ENCODE data around the gene CABP4. TPM values are rescaled to one million over a fixed set of nuclear protein-coding genes. Genes with fewer than 3 reads are reported as not detected.

CABP4 gene
- total RNA-seq, 1 experiment from 2014 or later = not detected

- no peak for TF ChIP-seq AFF4 (CRISPR knock-in tag; IDR thresholded peaks at IDR 0.05; ENCODE audit: borderline replicate concordance)
- TF ChIP-seq SP1 (CRISPR knock-in tag; conservative IDR thresholded peaks at IDR 0.05) = no peak
- TF ChIP-seq AR (CRISPR knock-in tag; IDR thresholded peaks at IDR 0.05) = no peak
Measured at GRCh38 chr11:67405688-67406339, 49.3 kb upstream of the CABP4 start (continued).

- no peak overlapping the region for H3K27ac Mint-ChIP-seq
Measured at GRCh38 chr11:67406420-67406968, 48.7 kb upstream of the CABP4 start.

GRCh38 chr11:67406969-67407687 is 48.0 kb upstream of the CABP4 start:
- Mint-ChIP-seq H3K36me3 (no peaks in the 10 kb centered on the region), H3K27ac (no peak overlapping the region), H3K9me3 (no peaks in the 10 kb centered on the region), H3K27me3 (ENCODE audit: low read depth) (peaks cover 8% of the 10 kb centered on the region), H3K4me1 (peaks cover 18% of the 10 kb centered on the region), H3K4me3 (no peak overlapping the region)
- CTCF ChIA-PET = interaction anchor here (0.8 to 1.4 kb wide), 6 partner anchors 11 to 63 kb away, joined by 3 to 7 read pairs (median 3); no protein-coding TSS in a partner anchor
- no peak for DNase-seq (ENCODE audit: low spot score)
- POLR2A ChIA-PET = interaction anchor here (1.3 to 1.5 kb wide), 2 partner anchors 11 to 13 kb away, joined by 3 to 7 read pairs; no protein-coding TSS in a partner anchor
- no peak for ATAC-seq
- no peak for TF ChIP-seq NFE2L1 (CRISPR knock-in tag; IDR thresholded peaks at IDR 0.05)
- no peak for TF ChIP-seq NFYB (CRISPR knock-in tag; conservative IDR thresholded peaks at IDR 0.05; ENCODE audit: low read depth)
- TF ChIP-seq JUN (CRISPR knock-in tag; IDR thresholded peaks at IDR 0.05) = no peak
- no peak for TF ChIP-seq GRHL2 (CRISPR knock-in tag; IDR thresholded peaks at IDR 0.05; ENCODE audit: insufficient replicate concordance, severe bottlenecking)
- TF ChIP-seq CREM (CRISPR knock-in tag; IDR thresholded peaks at IDR 0.05) = no peak
- no peak for TF ChIP-seq ZNF232 (CRISPR knock-in tag; IDR thresholded peaks at IDR 0.05)
- no peak for TF ChIP-seq MLX (CRISPR knock-in tag; IDR thresholded peaks at IDR 0.05)
- TF ChIP-seq TCF7 (CRISPR knock-in tag; IDR thresholded peaks at IDR 0.05; ENCODE audit: low read depth) = no peak
- no peak for TF ChIP-seq ESRRA (CRISPR knock-in tag; IDR thresholded peaks at IDR 0.05; ENCODE audit: borderline replicate concordance)
- TF ChIP-seq MAX (CRISPR knock-in tag; IDR thresholded peaks at IDR 0.05) = no peak
- no peak for TF ChIP-seq CTCF (IDR thresholded peaks at IDR 0.05)
- no peak for TF ChIP-seq ZBTB43 (CRISPR knock-in tag; IDR thresholded peaks at IDR 0.05)
- TF ChIP-seq E2F1 (CRISPR knock-in tag; IDR thresholded peaks at IDR 0.05) = no peak

More at GRCh38 chr11:67406420-67406968, 48.7 kb upstream of the CABP4 start:
- ATAC-seq (no peak), DNase-seq (ENCODE audit: low spot score) (no peak)
- H3K27me3 Mint-ChIP-seq (ENCODE audit: low read depth) = peaks cover 8% of the 10 kb centered on the region; the same call in 1 of the 2 replicates
- ChIA-PET CTCF (interaction anchor here (0.9 to 1.4 kb wide), 4 partner anchors 12 to 64 kb away, joined by 3 to 7 read pairs (median 3); no protein-coding TSS in a partner anchor), POLR2A (interaction anchor here (1.3 to 1.5 kb wide), 2 partner anchors 10 to 14 kb away, joined by 3 to 7 read pairs; no protein-coding TSS in a partner anchor)
- no peaks in the 10 kb centered on the region for H3K36me3 Mint-ChIP-seq
- TF ChIP-seq SMAD3 (CRISPR knock-in tag; IDR thresholded peaks at IDR 0.05; ENCODE audit: borderline replicate concordance) (no peak), RELA (CRISPR knock-in tag; IDR thresholded peaks at IDR 0.05; ENCODE audit: borderline replicate concordance) (0 out of 2 replicates have a peak, but pooled peaks have one; percentile 29)
- no peaks in the 10 kb centered on the region for H3K9me3 Mint-ChIP-seq
- no peak overlapping the region for H3K4me3 Mint-ChIP-seq
- peaks cover 20% of the 10 kb centered on the region for H3K4me1 Mint-ChIP-seq
